ENCODE data around the gene CHAT. TPM values are rescaled to one million over a fixed set of nuclear protein-coding genes. Genes with fewer than 3 reads are reported as not detected.

Gene CHAT
- total and polyA plus RNA-seq, 3 experiments from 2014 or later: not detected

GRCh38 chr10:49700997-49701396, 87.2 kb downstream of the CHAT start:
- no peak for DNase-seq
- Histone ChIP-seq H3K36me3 (ENCODE audit: insufficient read depth, low read length) (no peaks in the 10 kb centered on the region), H3K27ac (ENCODE audit: low read depth, low read length) (no peak overlapping the region), H3K27me3 (ENCODE audit: insufficient read depth, low read length, poor library complexity, severe bottlenecking) (no peaks in the 10 kb centered on the region), H3K9me3 (ENCODE audit: low read length) (no peaks in the 10 kb centered on the region), H3K4me3 (ENCODE audit: low read length) (no peak overlapping the region), H3K4me1 (ENCODE audit: insufficient read depth, low read length) (no peaks in the 10 kb centered on the region)
- Mint-ChIP-seq H3K4me3 (no peak overlapping the region), H3K36me3 (no peaks in the 10 kb centered on the region), H3K27ac (no peak overlapping the region), H3K27me3 (peaks cover 8 to 38% of the 10 kb centered on the region in 2 donors), H3K9me3 (peaks cover 0 to 2% (median 0%) of the 10 kb centered on the region in 5 donors), H3K4me1 (no peaks in the 10 kb centered on the region)
- CTCF ChIA-PET: no interaction called here
- POLR2A ChIA-PET: no interaction called here

GRCh38 chr10:49707585-49707984, 93.7 kb downstream of the CHAT start:
- H3K4me1 Mint-ChIP-seq: no peaks in the 10 kb centered on the region
- H3K27ac Mint-ChIP-seq: no peak overlapping the region
- H3K4me3 Mint-ChIP-seq: no peak overlapping the region
- Histone ChIP-seq H3K4me3 (ENCODE audit: low read length) (no peak overlapping the region), H3K27ac (ENCODE audit: low read depth, low read length) (no peak overlapping the region), H3K9me3 (ENCODE audit: low read length) (no peaks in the 10 kb centered on the region), H3K4me1 (ENCODE audit: insufficient read depth, low read length) (no peaks in the 10 kb centered on the region), H3K36me3 (ENCODE audit: insufficient read depth, low read length) (no peaks in the 10 kb centered on the region), H3K27me3 (ENCODE audit: insufficient read depth, low read length, poor library complexity, severe bottlenecking) (no peaks in the 10 kb centered on the region)
- H3K27me3 Mint-ChIP-seq: peaks cover 11 to 17% of the 10 kb centered on the region in 2 donors
- POLR2A ChIA-PET: no interaction called here
- H3K36me3 Mint-ChIP-seq: no peaks in the 10 kb centered on the region
- CTCF ChIA-PET: no interaction called here
- H3K9me3 Mint-ChIP-seq: no peaks in the 10 kb centered on the region
- no peak for DNase-seq

GRCh38 chr10:49709934-49710333, 96.1 kb downstream of the CHAT start:
- Histone ChIP-seq H3K4me1 (ENCODE audit: insufficient read depth, low read length) (no peaks in the 10 kb centered on the region), H3K36me3 (ENCODE audit: insufficient read depth, low read length) (no peaks in the 10 kb centered on the region), H3K9me3 (ENCODE audit: low read length) (no peaks in the 10 kb centered on the region), H3K27me3 (ENCODE audit: insufficient read depth, low read length, poor library complexity, severe bottlenecking) (no peaks in the 10 kb centered on the region), H3K27ac (ENCODE audit: low read depth, low read length) (no peak overlapping the region), H3K4me3 (ENCODE audit: low read length) (no peak overlapping the region)
- Mint-ChIP-seq H3K4me1 (no peaks in the 10 kb centered on the region), H3K27ac (no peak overlapping the region), H3K27me3 (peaks cover 12 to 18% of the 10 kb centered on the region in 2 donors), H3K36me3 (no peaks in the 10 kb centered on the region), H3K9me3 (no peaks in the 10 kb centered on the region), H3K4me3 (no peak overlapping the region)
- DNase-seq: no peak
- CTCF ChIA-PET: no interaction called here
- POLR2A ChIA-PET: no interaction called here

- H3K4me1 Mint-ChIP-seq: no peaks in the 10 kb centered on the region
- Histone ChIP-seq H3K27me3 (ENCODE audit: insufficient read depth, low read length, poor library complexity, severe bottlenecking) (no peaks in the 10 kb centered on the region), H3K27ac (ENCODE audit: low read depth, low read length) (no peak overlapping the region), H3K36me3 (ENCODE audit: insufficient read depth, low read length) (no peaks in the 10 kb centered on the region), H3K4me3 (ENCODE audit: low read length) (no peak overlapping the region), H3K4me1 (ENCODE audit: insufficient read depth, low read length) (no peaks in the 10 kb centered on the region), H3K9me3 (ENCODE audit: low read length) (no peaks in the 10 kb centered on the region)
- peaks cover 0 to under 1% (median 0%) of the 10 kb centered on the region in 5 donors for H3K9me3 Mint-ChIP-seq
- no peak overlapping the region for H3K4me3 Mint-ChIP-seq
- CTCF ChIA-PET: no interaction called here
- no peak overlapping the region for H3K27ac Mint-ChIP-seq
- H3K27me3 Mint-ChIP-seq: peaks cover 12 to 18% of the 10 kb centered on the region in 2 donors
- no peak for DNase-seq
- no peaks in the 10 kb centered on the region for H3K36me3 Mint-ChIP-seq
- POLR2A ChIA-PET: no interaction called here
Measured at GRCh38 chr10:49710966-49711365, 97.1 kb downstream of the CHAT start.

- Mint-ChIP-seq H3K27me3 (peaks cover 12 to 18% of the 10 kb centered on the region in 2 donors), H3K9me3 (peaks cover 0 to 4% (median 0%) of the 10 kb centered on the region in 5 donors), H3K4me3 (no peak overlapping the region), H3K36me3 (no peaks in the 10 kb centered on the region), H3K27ac (no peak overlapping the region), H3K4me1 (no peaks in the 10 kb centered on the region)
- ChIA-PET POLR2A (no interaction called here), CTCF (no interaction called here)
- H3K36me3 ChIP-seq (ENCODE audit: insufficient read depth, low read length): no peaks in the 10 kb centered on the region
- no peak overlapping the region for H3K4me3 ChIP-seq (ENCODE audit: low read length)
- no peaks in the 10 kb centered on the region for H3K4me1 ChIP-seq (ENCODE audit: insufficient read depth, low read length)
- DNase-seq: no peak
- no peaks in the 10 kb centered on the region for H3K27me3 ChIP-seq (ENCODE audit: insufficient read depth, low read length, poor library complexity, severe bottlenecking)
- H3K27ac ChIP-seq (ENCODE audit: low read depth, low read length): no peak overlapping the region
- H3K9me3 ChIP-seq (ENCODE audit: low read length): no peaks in the 10 kb centered on the region
Measured at GRCh38 chr10:49711481-49711880, 97.6 kb downstream of the CHAT start.

GRCh38 chr10:49713266-49713665, 99.4 kb downstream of the CHAT start:
- POLR2A ChIA-PET: no interaction called here
- H3K27ac ChIP-seq (ENCODE audit: low read depth, low read length): no peak overlapping the region
- peak overlapping the region in 1 of 8 donors; percentile 18 for H3K27ac Mint-ChIP-seq
- H3K27me3 Mint-ChIP-seq: peaks cover 12 to 18% of the 10 kb centered on the region in 2 donors
- H3K9me3 Mint-ChIP-seq: peaks cover 0 to 6% (median 0%) of the 10 kb centered on the region in 5 donors
- H3K4me3 ChIP-seq (ENCODE audit: low read length): no peak overlapping the region
- CTCF ChIA-PET: no interaction called here
- H3K36me3 ChIP-seq (ENCODE audit: insufficient read depth, low read length): no peaks in the 10 kb centered on the region
- H3K4me3 Mint-ChIP-seq: no peak overlapping the region
- H3K27me3 ChIP-seq (ENCODE audit: insufficient read depth, low read length, poor library complexity, severe bottlenecking): no peaks in the 10 kb centered on the region
- no peaks in the 10 kb centered on the region for H3K36me3 Mint-ChIP-seq
- no peaks in the 10 kb centered on the region for H3K9me3 ChIP-seq (ENCODE audit: low read length)
- no peaks in the 10 kb centered on the region for H3K4me1 ChIP-seq (ENCODE audit: insufficient read depth, low read length)
- DNase-seq: no peak
- no peaks in the 10 kb centered on the region for H3K4me1 Mint-ChIP-seq

Other genes starting within 250 kb of the CHAT start
- gene DRGX, start 217.9 kb upstream of the CHAT start, total RNA-seq: not detected
- not detected for gene DRGX, start 217.9 kb upstream of the CHAT start, polyA plus RNA-seq
- gene ERCC6, start 74.9 kb upstream of the CHAT start, total RNA-seq: 10 to 100 TPM; 27.0 to 27.8 TPM
- gene ERCC6, start 74.9 kb upstream of the CHAT start, polyA plus RNA-seq: 9.8 TPM
- not detected for gene SLC18A3, start 3.7 kb upstream of the CHAT start, total RNA-seq
- not detected for gene SLC18A3, start 3.7 kb upstream of the CHAT start, polyA plus RNA-seq
- not detected for gene C10orf53, start 65.6 kb downstream of the CHAT start, total RNA-seq
- not detected for gene C10orf53, start 65.6 kb downstream of the CHAT start, polyA plus RNA-seq
- gene OGDHL, start 148.3 kb downstream of the CHAT start, total RNA-seq: under 1 TPM; 0.55 to 0.70 TPM
- not detected for gene OGDHL, start 148.3 kb downstream of the CHAT start, polyA plus RNA-seq

Data from CD8-positive, alpha-beta memory T cell (primary cell).